Measurements from ENCODE around the gene ADAM23. TPM values are rescaled to one million over a fixed set of nuclear protein-coding genes. Genes with fewer than 3 reads are reported as not detected.

The ADAM23 gene
- total RNA-seq, 4 donors from 2014 or later = 0.12 to 0.39 TPM; not detected in 2

- no peak for TF ChIP-seq CTCF (IDR thresholded peaks at IDR 0.05)
- TF ChIP-seq POLR2A (IDR thresholded peaks at IDR 0.05) = no peak
- 73 to 79% methylated on average over 2 of the region's 2 CpGs for WGBS, 2 donors
- intact Hi-C loops (cut with DNase I; ENCODE audit: low total_unique reads) = no loop called here
- DNase-seq (ENCODE audit: low spot score in 2 of 2) = no peak
- no peak overlapping the region for H3K4me3 ChIP-seq (ENCODE audit: low read depth, poor library complexity, severe bottlenecking)
These were observed 99.7 kb downstream of the ADAM23 start for GRCh38 chr2:206543073-206543472.

- no peak for DNase-seq (ENCODE audit: low spot score in 2 of 2)
- H3K4me3 ChIP-seq (ENCODE audit: low read depth, poor library complexity, severe bottlenecking) = no peak overlapping the region
- TF ChIP-seq CTCF (IDR thresholded peaks at IDR 0.05) = no peak
- TF ChIP-seq POLR2A (IDR thresholded peaks at IDR 0.05) = no peak
- 91 to 92% methylated on average over 5 of the region's 5 CpGs for WGBS, 2 donors
- intact Hi-C loops (cut with DNase I; ENCODE audit: low total_unique reads) = no loop called here
These were observed 105.1 kb downstream of the ADAM23 start for GRCh38 chr2:206548383-206548782.

GRCh38 chr2:206555721-206556120 lies 112.4 kb downstream of the ADAM23 start:
- no peak overlapping the region for H3K4me3 ChIP-seq (ENCODE audit: low read depth, poor library complexity, severe bottlenecking)
- intact Hi-C loops (cut with DNase I; ENCODE audit: low total_unique reads) = loop anchor here (10.0 kb wide), 1 partner anchor 919 kb away; no protein-coding TSS in a partner anchor
- no peak for DNase-seq (ENCODE audit: low spot score in 2 of 2)
- no peak for TF ChIP-seq POLR2A (IDR thresholded peaks at IDR 0.05)
- TF ChIP-seq CTCF (IDR thresholded peaks at IDR 0.05) = no peak

DNA sequence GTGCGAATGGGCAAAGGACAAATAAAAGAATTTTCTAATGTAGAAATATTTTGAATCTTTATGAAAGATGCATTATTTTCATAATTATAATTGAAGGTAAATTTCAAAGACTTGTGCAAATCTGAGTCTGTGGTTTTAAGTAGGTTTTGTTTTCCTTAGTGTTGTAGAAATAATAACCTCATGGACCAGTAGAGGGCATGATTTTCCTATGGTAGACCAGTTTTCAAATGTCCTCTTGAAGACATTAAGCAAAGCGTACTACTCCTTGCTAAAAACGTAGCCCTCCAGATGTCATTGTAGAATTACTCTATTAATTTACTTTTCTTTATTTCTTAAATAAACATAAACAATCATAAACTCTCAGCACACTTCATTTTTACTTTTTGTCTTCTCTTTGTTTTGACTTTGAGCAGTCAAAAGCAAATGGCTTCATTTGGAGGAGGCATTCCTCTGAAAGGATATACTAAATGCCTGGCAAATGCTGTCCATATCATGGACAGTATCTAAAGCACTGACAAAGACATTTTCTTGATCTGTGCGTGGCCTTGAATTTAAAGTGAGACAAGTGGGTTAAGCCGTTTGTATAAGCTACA lies 113.1 kb downstream of the ADAM23 start:
- WGBS, 2 donors = 57 to 59% methylated on average over 5 of the region's 5 CpGs
- intact Hi-C loops (cut with DNase I; ENCODE audit: low total_unique reads) = loop anchor here (10.0 kb wide), 1 partner anchor 918 kb away; no protein-coding TSS in a partner anchor
- H3K4me3 ChIP-seq (ENCODE audit: low read depth, poor library complexity, severe bottlenecking) = no peak overlapping the region
- no peak for DNase-seq (ENCODE audit: low spot score in 2 of 2)
- TF ChIP-seq POLR2A (IDR thresholded peaks at IDR 0.05) (no peak), CTCF (IDR thresholded peaks at IDR 0.05) (no peak)

GRCh38 chr2:206557321-206557720 lies 114.0 kb downstream of the ADAM23 start:
- no peak for DNase-seq (ENCODE audit: low spot score in 2 of 2)
- intact Hi-C loops (cut with DNase I; ENCODE audit: low total_unique reads) = loop anchor here (10.0 kb wide), 1 partner anchor 917 kb away; no protein-coding TSS in a partner anchor
- WGBS, 2 donors = 96 to 98% methylated on average over 4 of the region's 4 CpGs

More at GRCh38 chr2:206557321-206557720, 114.0 kb downstream of the ADAM23 start:
- H3K4me3 ChIP-seq (ENCODE audit: low read depth, poor library complexity, severe bottlenecking) = no peak overlapping the region
- no peak for TF ChIP-seq CTCF (IDR thresholded peaks at IDR 0.05)
- TF ChIP-seq POLR2A (IDR thresholded peaks at IDR 0.05) = no peak

Measured in lower leg skin (tissue), 4 donors.